GM23338 (cell line): ENCODE measurements around the gene ATP6V0A4. TPM values are rescaled to one million over a fixed set of nuclear protein-coding genes. Genes with fewer than 3 reads are reported as not detected.
A peak's percentile ranks its signal among the peaks of the same experiment; 100 is the strongest.

Source experiments
- ATAC-seq: fragments of 200-7000 bp; cut with Tn5 transposase; 3 replicates; pipeline ENCODE4 v1.9.1; 2020
- DNase-seq: peaks from one replicate; pipeline ENCODE4 v3.0.0-alpha.2; 2015; ENCODE audit warnings: low spot score
- H2AFZ ChIP-seq: fragments of 200-600 bp; sonication (generic); 2 replicates; pipeline ENCODE4 v1.8.0; 2016; ENCODE audit warnings: antibody characterized with exemption, mild to moderate bottlenecking, moderate library complexity
- H3F3A ChIP-seq: fragments of 200-600 bp; sonication (generic); replicated peaks from 2 replicates; pipeline ENCODE4 v1.8.0; 2017; ENCODE audit warnings: antibody characterized with exemption, mixed run types, low read depth
- H3K27ac ChIP-seq: fragments of 200-600 bp; sonication (generic); 2 replicates; pipeline ENCODE4 v1.6.1; 2016; ENCODE audit warnings: low read depth
- H3K27me3 ChIP-seq: fragments of 200-600 bp; sonication (generic); 2 replicates; pipeline ENCODE4 v1.8.0; 2016; ENCODE audit warnings: mild to moderate bottlenecking, mixed run types, moderate library complexity; ENCODE audit not compliant: insufficient read depth
- H3K36me3 ChIP-seq: fragments of 200-600 bp; sonication (generic); 2 replicates; pipeline ENCODE4 v1.8.0; 2016; ENCODE audit warnings: mild to moderate bottlenecking; ENCODE audit not compliant: insufficient read depth
- H3K4me1 ChIP-seq: fragments of 200-600 bp; sonication (generic); 2 replicates; pipeline ENCODE4 v1.8.0; 2016; ENCODE audit warnings: mild to moderate bottlenecking, moderate library complexity; ENCODE audit not compliant: insufficient read depth
- H3K4me2 ChIP-seq: fragments of 200-600 bp; sonication (generic); 2 replicates; pipeline ENCODE4 v1.7.1; 2017; ENCODE audit warnings: mixed run types
- H3K4me3 ChIP-seq: fragments of 200-600 bp; sonication (generic); 2 replicates; pipeline ENCODE4 v1.6.1; 2016; ENCODE audit warnings: mixed run types
- H3K79me2 ChIP-seq: fragments of 200-600 bp; sonication (generic); replicated peaks from 2 replicates; pipeline ENCODE4 v1.8.0; 2017; ENCODE audit warnings: mild to moderate bottlenecking; ENCODE audit not compliant: insufficient read depth
- H3K9me2 ChIP-seq: fragments of 200-600 bp; sonication (generic); 2 replicates; pipeline ENCODE4 v1.8.0; 2017; ENCODE audit not compliant: insufficient read depth
- H4K20me1 ChIP-seq: fragments of 200-600 bp; sonication (generic); replicated peaks from 2 replicates; pipeline ENCODE4 v1.8.0; 2017; ENCODE audit warnings: mild to moderate bottlenecking; ENCODE audit not compliant: insufficient read depth
- H3K27ac Mint-ChIP-seq: 2 replicates; pipeline ENCODE4 v1.8.0; 2020; ENCODE audit warnings: inconsistent platforms, mild to moderate bottlenecking, moderate library complexity, mixed read lengths
- H3K27me3 Mint-ChIP-seq: 3 replicates; pipeline ENCODE4 v1.8.0; 2022; ENCODE audit warnings: low read depth, mild to moderate bottlenecking, moderate library complexity, mixed read lengths, inconsistent platforms; ENCODE audit not compliant: insufficient read depth, poor library complexity
- H3K36me3 Mint-ChIP-seq: 3 replicates; pipeline ENCODE4 v1.8.0; 2021; ENCODE audit warnings: low read depth, mild to moderate bottlenecking, inconsistent platforms, moderate library complexity, mixed read lengths
- H3K4me1 Mint-ChIP-seq: 3 replicates; pipeline ENCODE4 v1.8.0; 2020; ENCODE audit warnings: mild to moderate bottlenecking, inconsistent platforms, mixed read lengths
- H3K4me3 Mint-ChIP-seq: 3 replicates; pipeline ENCODE4 v1.8.0; 2021; ENCODE audit warnings: moderate library complexity, mild to moderate bottlenecking, inconsistent platforms, mixed read lengths
- H3K9me3 Mint-ChIP-seq: 3 replicates; pipeline ENCODE4 v1.8.0; 2020; ENCODE audit warnings: moderate library complexity, mild to moderate bottlenecking, inconsistent platforms, mixed read lengths
- CREB1 ChIP-seq: fragments of 250-450 bp; sonication (Bioruptor Pico); IDR thresholded peaks from 2 replicates; pipeline ENCODE4 v1.5.0; 2020; ENCODE audit warnings: low read depth, mild to moderate bottlenecking, moderate library complexity
- EZH2 ChIP-seq: fragments of 200-600 bp; sonication (generic); IDR thresholded peaks from one replicate; pipeline ENCODE4 v1.8.0; 2017; ENCODE audit warnings: antibody characterized with exemption, mild to moderate bottlenecking, low read depth; ENCODE audit not compliant: unreplicated experiment
- EZH2phosphoT487 ChIP-seq: fragments of 200-600 bp; sonication (generic); IDR thresholded peaks from one replicate; pipeline ENCODE4 v1.8.1; 2018; ENCODE audit warnings: antibody characterized with exemption; ENCODE audit not compliant: unreplicated experiment
- JUNB ChIP-seq: IDR thresholded peaks from one replicate; pipeline ENCODE4 v1.6.1; 2016; ENCODE audit warnings: antibody characterized with exemption; ENCODE audit not compliant: unreplicated experiment
- NANOG ChIP-seq: IDR thresholded peaks from 2 replicates; pipeline ENCODE4 v1.6.1; 2016; ENCODE audit warnings: antibody characterized with exemption, borderline replicate concordance
- STAT1 ChIP-seq: IDR thresholded peaks from one replicate; pipeline ENCODE4 v1.6.1; 2016; ENCODE audit warnings: antibody characterized with exemption; ENCODE audit not compliant: unreplicated experiment
- ZNF114 ChIP-seq: fragments of 250-450 bp; sonication (Bioruptor Pico); IDR thresholded peaks from 2 replicates; pipeline ENCODE4 v1.5.0; 2020; ENCODE audit warnings: mild to moderate bottlenecking, moderate library complexity
- ZNF331 ChIP-seq: fragments of 250-450 bp; sonication (Bioruptor Pico); IDR thresholded peaks from 2 replicates; pipeline ENCODE4 v1.5.0; 2020; ENCODE audit warnings: low read depth, mild to moderate bottlenecking, moderate library complexity
- long read RNA-seq: library from polyadenylated mRNA; unstranded; transcript quantifications from one replicate; pipeline ENCODE4 v2.0.0, GENCODE V29; 2020; ENCODE audit not compliant: unreplicated experiment
- polyA plus RNA-seq: library from polyadenylated mRNA; unstranded; fragments of >200 nt; fragmentation: Nextera tagmentation; extraction: Ambion mirVana; gene quantifications from 2 replicates; pipeline ENCODE4 v1.2.1, GENCODE V29; 2016
- total RNA-seq: library from RNA; depleted of rRNA; stranded (reverse); fragments of >200 nt; shearing (Covaris generic); gene quantifications from 2 replicates; pipeline ENCODE4 v1.2.3, GENCODE V29; 2014; rRNA removed
- TF ChIP-seq, protein P1 (sequence below): IDR thresholded peaks from 2 replicates; pipeline ENCODE4 v1.6.1; 2016; ENCODE audit warnings: antibody characterized with exemption
- TF ChIP-seq, protein P2 (sequence below), 2 experiments: fragments of 200-600 bp in 1 of 2; sonication (generic) in 1 of 2; conservative IDR thresholded peaks; 2 replicates each; pipeline versions ENCODE4 v1.5.1 to v1.6.1; 2016 to 2017; ENCODE audit warnings: antibody characterized with exemption in 2 of 2, low read depth in 2 of 2, mild to moderate bottlenecking in 2 of 2, moderate library complexity in 1 of 2

ATP6V0A4 gene
- total RNA-seq (0.35 and 1.3 TPM in 2 replicates), polyA plus RNA-seq (0.10 and 0.50 TPM in 2 replicates)
- long read RNA-seq: 0 reads

DNA sequence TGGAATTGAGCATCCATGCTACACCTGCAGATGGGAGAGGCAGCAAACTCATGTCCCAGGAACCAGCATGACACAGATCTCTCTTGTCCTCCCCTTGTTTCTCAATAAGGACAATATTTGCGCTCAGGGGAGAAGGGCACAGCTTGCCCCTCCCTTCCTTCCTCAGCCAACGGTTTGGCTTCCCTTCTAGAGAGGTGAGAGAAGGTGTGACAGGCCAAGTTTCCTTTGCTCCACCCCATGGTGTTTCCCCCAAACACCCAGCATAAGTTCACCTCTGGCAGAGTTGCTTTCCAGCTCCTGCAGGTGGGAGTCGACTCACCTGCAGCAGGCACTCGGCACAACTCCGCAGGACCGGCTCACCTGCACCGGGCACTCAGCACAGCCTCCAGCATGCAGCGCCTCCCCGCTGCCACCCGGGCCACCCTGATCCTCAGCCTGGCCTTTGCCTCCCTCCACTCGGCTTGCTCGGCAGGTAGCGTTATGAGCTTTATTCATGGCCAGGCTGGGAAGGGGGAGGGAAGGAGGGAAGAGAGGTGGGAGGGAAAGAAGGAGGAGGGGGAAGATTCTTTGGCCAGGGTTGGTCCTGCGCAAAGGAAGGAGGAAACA, at the start of gene ATP6V0A4, which contains the start of gene TMEM213:
Gene ATP6V0A4, minus strand, starts transcription at position 482 of the 606 bp plus-strand sequence. CDS start 26,949 bp downstream, outside the sequence.
Gene TMEM213, plus strand, starts transcription at position 280 of the 606 bp plus-strand sequence. Its CDS starts 111 bp downstream, at position 391.
- DNase-seq (peak; percentile 81), ATAC-seq (peak; percentile 97)
- 0 out of 2 replicates have a peak, but pooled peaks cover 4% of the 10 kb centered on the region for H3F3A ChIP-seq
- H3K4me3 ChIP-seq: peak within 1 kb of the TSS; percentile 37; the same call in 1 of the 2 replicates
- peaks cover 4% of the 10 kb centered on the region; the same call in 1 of the 2 replicates for H3K9me2 ChIP-seq
- H3K4me1 ChIP-seq: peaks cover 21% of the 10 kb centered on the region
- H3K79me2 ChIP-seq: no peaks in the 10 kb centered on the region
- no peak within 1 kb of the TSS for H3K27ac ChIP-seq
- H3K27me3 ChIP-seq: no peaks in the 10 kb centered on the region
- no peaks in the 10 kb centered on the region for H3K36me3 Mint-ChIP-seq
- TF ChIP-seq, protein P1, sequence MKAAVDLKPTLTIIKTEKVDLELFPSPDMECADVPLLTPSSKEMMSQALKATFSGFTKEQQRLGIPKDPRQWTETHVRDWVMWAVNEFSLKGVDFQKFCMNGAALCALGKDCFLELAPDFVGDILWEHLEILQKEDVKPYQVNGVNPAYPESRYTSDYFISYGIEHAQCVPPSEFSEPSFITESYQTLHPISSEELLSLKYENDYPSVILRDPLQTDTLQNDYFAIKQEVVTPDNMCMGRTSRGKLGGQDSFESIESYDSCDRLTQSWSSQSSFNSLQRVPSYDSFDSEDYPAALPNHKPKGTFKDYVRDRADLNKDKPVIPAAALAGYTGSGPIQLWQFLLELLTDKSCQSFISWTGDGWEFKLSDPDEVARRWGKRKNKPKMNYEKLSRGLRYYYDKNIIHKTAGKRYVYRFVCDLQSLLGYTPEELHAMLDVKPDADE: no peak
- no peak for TF ChIP-seq STAT1
- 0 out of 2 replicates have a peak, but pooled peaks have one; percentile 23 for TF ChIP-seq CREB1
- TF ChIP-seq, protein P2, sequence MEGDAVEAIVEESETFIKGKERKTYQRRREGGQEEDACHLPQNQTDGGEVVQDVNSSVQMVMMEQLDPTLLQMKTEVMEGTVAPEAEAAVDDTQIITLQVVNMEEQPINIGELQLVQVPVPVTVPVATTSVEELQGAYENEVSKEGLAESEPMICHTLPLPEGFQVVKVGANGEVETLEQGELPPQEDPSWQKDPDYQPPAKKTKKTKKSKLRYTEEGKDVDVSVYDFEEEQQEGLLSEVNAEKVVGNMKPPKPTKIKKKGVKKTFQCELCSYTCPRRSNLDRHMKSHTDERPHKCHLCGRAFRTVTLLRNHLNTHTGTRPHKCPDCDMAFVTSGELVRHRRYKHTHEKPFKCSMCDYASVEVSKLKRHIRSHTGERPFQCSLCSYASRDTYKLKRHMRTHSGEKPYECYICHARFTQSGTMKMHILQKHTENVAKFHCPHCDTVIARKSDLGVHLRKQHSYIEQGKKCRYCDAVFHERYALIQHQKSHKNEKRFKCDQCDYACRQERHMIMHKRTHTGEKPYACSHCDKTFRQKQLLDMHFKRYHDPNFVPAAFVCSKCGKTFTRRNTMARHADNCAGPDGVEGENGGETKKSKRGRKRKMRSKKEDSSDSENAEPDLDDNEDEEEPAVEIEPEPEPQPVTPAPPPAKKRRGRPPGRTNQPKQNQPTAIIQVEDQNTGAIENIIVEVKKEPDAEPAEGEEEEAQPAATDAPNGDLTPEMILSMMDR (conservative IDR thresholded peaks at IDR 0.05; ENCODE audit: low read depth in 2 of 2): peak; percentile 29 to 61; a peak in 3 of 4 replicates
- H4K20me1 ChIP-seq: no peaks in the 10 kb centered on the region
- peak within 1 kb of the TSS; percentile 47 for H3K4me3 Mint-ChIP-seq
- H3K4me1 Mint-ChIP-seq: peaks cover 33% of the 10 kb centered on the region
- H3K27me3 Mint-ChIP-seq: peaks cover 8% of the 10 kb centered on the region
- H3K9me3 Mint-ChIP-seq: no peaks in the 10 kb centered on the region
- no peaks in the 10 kb centered on the region for H3K36me3 ChIP-seq
- peak within 1 kb of the TSS; percentile 87 for H2AFZ ChIP-seq
- peak within 1 kb of the TSS; percentile 72 for H3K4me2 ChIP-seq
- H3K27ac Mint-ChIP-seq: no peak within 1 kb of the TSS; the same call in 1 of the 2 replicates

DNA sequence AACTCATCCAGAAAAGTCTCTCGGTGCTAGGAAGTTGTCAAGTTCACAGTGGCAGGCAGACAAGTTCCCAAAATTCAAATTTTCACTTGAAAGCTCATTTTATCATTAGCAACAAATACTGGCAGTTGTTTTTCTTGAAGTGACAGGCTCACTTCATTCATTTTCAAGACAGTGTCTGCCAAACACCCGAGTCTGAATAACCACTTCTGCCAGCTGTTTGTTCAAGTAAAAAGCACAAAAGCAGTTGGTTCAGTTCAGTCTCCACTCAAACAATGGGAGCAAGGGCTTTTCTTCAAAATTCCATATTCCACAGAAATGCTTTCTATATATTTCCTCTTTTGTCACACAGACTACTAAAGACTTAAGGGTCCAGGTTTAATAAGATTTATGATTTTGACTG, 47.7 kb upstream of the ATP6V0A4 start:
- H3K79me2 ChIP-seq: no peaks in the 10 kb centered on the region
- peaks cover 12% of the 10 kb centered on the region; the same call in 1 of the 2 replicates for H3K36me3 ChIP-seq
- H4K20me1 ChIP-seq: no peaks in the 10 kb centered on the region
- H3K27me3 Mint-ChIP-seq: peaks cover 4% of the 10 kb centered on the region
- H3K27me3 ChIP-seq: no peaks in the 10 kb centered on the region
- no peak overlapping the region for H3K4me3 Mint-ChIP-seq
- no peak overlapping the region for H3K4me3 ChIP-seq
- H3K4me1 ChIP-seq: peaks cover 6% of the 10 kb centered on the region; the same call in 1 of the 2 replicates
- H3K27ac Mint-ChIP-seq: no peak overlapping the region
- no peak overlapping the region for H3K4me2 ChIP-seq
- peaks cover 8% of the 10 kb centered on the region; the same call in 2 of the 3 replicates for H3K9me3 Mint-ChIP-seq
- no peak overlapping the region for H3K27ac ChIP-seq
- H3F3A ChIP-seq: no peaks in the 10 kb centered on the region
- H3K9me2 ChIP-seq: no peaks in the 10 kb centered on the region
- no peak overlapping the region for H2AFZ ChIP-seq
- ATAC-seq (no peak), DNase-seq (no peak)
- peaks cover 27% of the 10 kb centered on the region for H3K36me3 Mint-ChIP-seq
- peaks cover 12% of the 10 kb centered on the region; the same call in 2 of the 3 replicates for H3K4me1 Mint-ChIP-seq
- no peak for TF ChIP-seq EZH2
- TF ChIP-seq, protein P1: no peak
- TF ChIP-seq JUNB: no peak
- TF ChIP-seq ZNF114 (CRISPR knock-in tag): no peak
- TF ChIP-seq ZNF331 (CRISPR knock-in tag): no peak
- no peak for TF ChIP-seq NANOG
- no peak for TF ChIP-seq EZH2phosphoT487
- no peak for TF ChIP-seq CREB1
- TF ChIP-seq, protein P2 (conservative IDR thresholded peaks at IDR 0.05; ENCODE audit: low read depth in 2 of 2): no peak
